Activated CD4-positive, alpha-beta T cell treated with anti-CD3 and anti-CD28 coated beads, Interleukin-2, Interleukin-6, amounts not matched to agents 100 ng/mL and 50 ng/mL, durations not matched to agents 16 hours and 8 hours (primary cell): ENCODE results near the gene SPINK9.
A peak's percentile ranks its signal among the peaks of the same experiment; 100 is the strongest.
"Not testable (repeated sequence)": the region's sequence is repeated elsewhere in the genome, so short reads cannot be mapped to it uniquely, and the experiment has no call there.

ENCODE experiments used
- DNase-seq: peaks from one replicate; pipeline ENCODE4 v3.0.0-alpha.2; 2020

Gene SPINK9

GRCh38 chr5:148335259-148335658 lies at the start of gene SPINK9:
Gene SPINK9, plus strand, starts transcription at chr5:148335559. Its CDS starts 55 bp downstream, at chr5:148335614.
- DNase-seq = no peak

GRCh38 chr5:148290271-148291195 lies 44.8 kb upstream of the SPINK9 start:
- DNase-seq = peak; percentile 3

GRCh38 chr5:148297731-148298130 lies 37.6 kb upstream of the SPINK9 start:
- no peak for DNase-seq

- no peak for DNase-seq
Measured at GRCh38 chr5:148306446-148306845, 28.9 kb upstream of the SPINK9 start.

- DNase-seq = no peak
Measured at GRCh38 chr5:148309019-148309418, 26.3 kb upstream of the SPINK9 start.

GRCh38 chr5:148309746-148310145 lies 25.6 kb upstream of the SPINK9 start:
- no peak for DNase-seq

- DNase-seq = no peak
Measured at GRCh38 chr5:148311484-148311883, 23.9 kb upstream of the SPINK9 start.

GRCh38 chr5:148312153-148312552 lies 23.2 kb upstream of the SPINK9 start, which contains the start of gene SPINK7:
Gene SPINK7, plus strand, starts transcription at chr5:148312423. Its CDS starts 61 bp downstream, at chr5:148312484.
- DNase-seq = no peak

- DNase-seq = no peak
Measured at GRCh38 chr5:148314187-148314586, 21.2 kb upstream of the SPINK9 start.

- DNase-seq = no peak
Measured at GRCh38 chr5:148314731-148315130, 20.6 kb upstream of the SPINK9 start.

GRCh38 chr5:148320011-148320963 lies 15.1 kb upstream of the SPINK9 start:
- DNase-seq = not testable (repeated sequence)

GRCh38 chr5:148333262-148333849 lies 2.0 kb upstream of the SPINK9 start:
- no peak for DNase-seq

GRCh38 chr5:148336704-148337435 lies 1.5 kb downstream of the SPINK9 start:
- DNase-seq = no peak

- DNase-seq = no peak
Measured at GRCh38 chr5:148342371-148343045, 7.1 kb downstream of the SPINK9 start.

- DNase-seq = no peak
Measured at GRCh38 chr5:148343046-148343407, 7.7 kb downstream of the SPINK9 start.

GRCh38 chr5:148343603-148344487 lies 8.5 kb downstream of the SPINK9 start:
- DNase-seq = no peak

GRCh38 chr5:148347706-148348105 lies 12.3 kb downstream of the SPINK9 start:
- no peak for DNase-seq

GRCh38 chr5:148352696-148353095 lies 17.3 kb downstream of the SPINK9 start:
- no peak for DNase-seq

GRCh38 chr5:148353634-148354033 lies 18.3 kb downstream of the SPINK9 start:
- DNase-seq = no peak

GRCh38 chr5:148364343-148364742 lies 29.0 kb downstream of the SPINK9 start:
- DNase-seq = no peak

GRCh38 chr5:148368299-148368698 lies 32.9 kb downstream of the SPINK9 start:
- DNase-seq = no peak
